ENCODE measurements around the gene SLC36A4.
"Not testable (repeated sequence)": the region's sequence is repeated elsewhere in the genome, so short reads cannot be mapped to it uniquely, and the experiment has no call there.

GRCh38 chr11:93177891-93178290 is 19.9 kb downstream of the SLC36A4 start:
- not testable (repeated sequence) for TF ChIP-seq E2F6 (IDR thresholded peaks at IDR 0.05; ENCODE audit: borderline replicate concordance in 1 of 2, extremely low read depth in 1 of 2, insufficient read depth in 1 of 2, insufficient read length in 1 of 2, low read depth in 1 of 2, low read length in 1 of 2, poor library complexity in 1 of 2, severe bottlenecking in 1 of 2); HBP1 (CRISPR knock-in tag; IDR thresholded peaks at IDR 0.05); ZNF778 (CRISPR knock-in tag; IDR thresholded peaks at IDR 0.05); ZNF121 (CRISPR knock-in tag; conservative IDR thresholded peaks at IDR 0.05); KDM5B (IDR thresholded peaks at IDR 0.05; ENCODE audit: insufficient replicate concordance, low read depth, low read length); ATF2 (CRISPR knock-in tag; IDR thresholded peaks at IDR 0.05); REST (IDR thresholded peaks at IDR 0.05; ENCODE audit: borderline replicate concordance); REST (CRISPR knock-in tag; IDR thresholded peaks at IDR 0.05; ENCODE audit: low read depth); CGGBP1 (CRISPR knock-in tag; IDR thresholded peaks at IDR 0.05); GATAD2A (IDR thresholded peaks at IDR 0.05); CBX8 (IDR thresholded peaks at IDR 0.05; ENCODE audit: borderline replicate concordance, extremely low read depth, low read depth, low read length, poor library complexity, severe bottlenecking); SMAD3 (CRISPR knock-in tag; conservative IDR thresholded peaks at IDR 0.05)
